ENCODE measurements around the gene HAUS1. TPM values are rescaled to one million over a fixed set of nuclear protein-coding genes. Genes with fewer than 3 reads are reported as not detected.
A peak's percentile ranks its signal among the peaks of the same experiment; 100 is the strongest.

Gene HAUS1
- polyA plus RNA-seq, 1 donor from 2014 or later: 118 TPM

GRCh38 chr18:46171331-46171730, 67.1 kb downstream of the HAUS1 start:
- H3K27me3 ChIP-seq (ENCODE audit: insufficient read depth, low read depth, low read length): no peaks in the 10 kb centered on the region
- no peaks in the 10 kb centered on the region for H3K9me3 ChIP-seq (ENCODE audit: low read length)
- no peak for TF ChIP-seq SMC3 (conservative IDR thresholded peaks at IDR 0.05; ENCODE audit: poor library complexity)
- TF ChIP-seq MXI1 (conservative IDR thresholded peaks at IDR 0.05; ENCODE audit: poor library complexity, severe bottlenecking): no peak
- no peak for TF ChIP-seq EP300 (conservative IDR thresholded peaks at IDR 0.05; ENCODE audit: poor library complexity, severe bottlenecking)
- no peak for TF ChIP-seq EZH2 (IDR thresholded peaks at IDR 0.05; ENCODE audit: borderline replicate concordance, insufficient read depth, low read length, poor library complexity, severe bottlenecking)
- TF ChIP-seq POLR2AphosphoS5 (IDR thresholded peaks at IDR 0.05): no peak
- TF ChIP-seq, protein P1, sequence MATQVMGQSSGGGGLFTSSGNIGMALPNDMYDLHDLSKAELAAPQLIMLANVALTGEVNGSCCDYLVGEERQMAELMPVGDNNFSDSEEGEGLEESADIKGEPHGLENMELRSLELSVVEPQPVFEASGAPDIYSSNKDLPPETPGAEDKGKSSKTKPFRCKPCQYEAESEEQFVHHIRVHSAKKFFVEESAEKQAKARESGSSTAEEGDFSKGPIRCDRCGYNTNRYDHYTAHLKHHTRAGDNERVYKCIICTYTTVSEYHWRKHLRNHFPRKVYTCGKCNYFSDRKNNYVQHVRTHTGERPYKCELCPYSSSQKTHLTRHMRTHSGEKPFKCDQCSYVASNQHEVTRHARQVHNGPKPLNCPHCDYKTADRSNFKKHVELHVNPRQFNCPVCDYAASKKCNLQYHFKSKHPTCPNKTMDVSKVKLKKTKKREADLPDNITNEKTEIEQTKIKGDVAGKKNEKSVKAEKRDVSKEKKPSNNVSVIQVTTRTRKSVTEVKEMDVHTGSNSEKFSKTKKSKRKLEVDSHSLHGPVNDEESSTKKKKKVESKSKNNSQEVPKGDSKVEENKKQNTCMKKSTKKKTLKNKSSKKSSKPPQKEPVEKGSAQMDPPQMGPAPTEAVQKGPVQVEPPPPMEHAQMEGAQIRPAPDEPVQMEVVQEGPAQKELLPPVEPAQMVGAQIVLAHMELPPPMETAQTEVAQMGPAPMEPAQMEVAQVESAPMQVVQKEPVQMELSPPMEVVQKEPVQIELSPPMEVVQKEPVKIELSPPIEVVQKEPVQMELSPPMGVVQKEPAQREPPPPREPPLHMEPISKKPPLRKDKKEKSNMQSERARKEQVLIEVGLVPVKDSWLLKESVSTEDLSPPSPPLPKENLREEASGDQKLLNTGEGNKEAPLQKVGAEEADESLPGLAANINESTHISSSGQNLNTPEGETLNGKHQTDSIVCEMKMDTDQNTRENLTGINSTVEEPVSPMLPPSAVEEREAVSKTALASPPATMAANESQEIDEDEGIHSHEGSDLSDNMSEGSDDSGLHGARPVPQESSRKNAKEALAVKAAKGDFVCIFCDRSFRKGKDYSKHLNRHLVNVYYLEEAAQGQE (IDR thresholded peaks at IDR 0.05; ENCODE audit: borderline replicate concordance): no peak
- TF ChIP-seq TAF1 (IDR thresholded peaks at IDR 0.05; ENCODE audit: low read depth): no peak
- no peak for TF ChIP-seq CTCF (IDR thresholded peaks at IDR 0.05; ENCODE audit: poor library complexity, severe bottlenecking)
- TF ChIP-seq RAD21 (conservative IDR thresholded peaks at IDR 0.05): no peak
- H3K4me2 ChIP-seq (ENCODE audit: low read length): no peak overlapping the region
- no peaks in the 10 kb centered on the region for H3F3A ChIP-seq (ENCODE audit: insufficient read depth, low read length, poor library complexity, severe bottlenecking)
- H3K27ac ChIP-seq (ENCODE audit: low read length): no peak overlapping the region
- no peak overlapping the region for H2AFZ ChIP-seq (ENCODE audit: low read depth, low read length)
- no peak overlapping the region for H3K4me3 ChIP-seq (ENCODE audit: low read length)
- H3K9ac ChIP-seq (ENCODE audit: low read length): no peak overlapping the region
- no peaks in the 10 kb centered on the region for H3K9me2 ChIP-seq (ENCODE audit: insufficient read depth, low read length)
- H4K20me1 ChIP-seq (ENCODE audit: insufficient read depth): no peaks in the 10 kb centered on the region
- peaks cover 16% of the 10 kb centered on the region for H3K79me2 ChIP-seq (replicated peaks; ENCODE audit: insufficient read depth, low read length)
- no peaks in the 10 kb centered on the region for H3K36me3 ChIP-seq (ENCODE audit: insufficient read depth, low read length)

- Histone ChIP-seq H3K9me3 (ENCODE audit: low read length) (no peaks in the 10 kb centered on the region), H3K9me2 (ENCODE audit: insufficient read depth, low read length) (no peaks in the 10 kb centered on the region), H3K27me3 (ENCODE audit: insufficient read depth, low read depth, low read length) (no peaks in the 10 kb centered on the region), H3K36me3 (ENCODE audit: insufficient read depth, low read length) (no peaks in the 10 kb centered on the region), H3K27ac (ENCODE audit: low read length) (peak overlapping the region; percentile 81), H3F3A (ENCODE audit: insufficient read depth, low read length, poor library complexity, severe bottlenecking) (no peaks in the 10 kb centered on the region), H4K20me1 (ENCODE audit: insufficient read depth) (no peaks in the 10 kb centered on the region), H3K79me2 (replicated peaks; ENCODE audit: insufficient read depth, low read length) (peaks cover 36% of the 10 kb centered on the region), H3K9ac (ENCODE audit: low read length) (peak overlapping the region; percentile 84), H3K4me2 (ENCODE audit: low read length) (peak overlapping the region; percentile 54), H3K4me3 (ENCODE audit: low read length) (peak overlapping the region; percentile 99), H2AFZ (ENCODE audit: low read depth, low read length) (peak overlapping the region; percentile 97)
- TF ChIP-seq EP300 (conservative IDR thresholded peaks at IDR 0.05; ENCODE audit: poor library complexity, severe bottlenecking): no peak
- peak; percentile 90 for TF ChIP-seq SMC3 (conservative IDR thresholded peaks at IDR 0.05; ENCODE audit: poor library complexity)
- TF ChIP-seq EZH2 (IDR thresholded peaks at IDR 0.05; ENCODE audit: borderline replicate concordance, insufficient read depth, low read length, poor library complexity, severe bottlenecking): no peak
- peak; percentile 91 for TF ChIP-seq CTCF (IDR thresholded peaks at IDR 0.05; ENCODE audit: poor library complexity, severe bottlenecking)
- peak; percentile 43 for TF ChIP-seq TAF1 (IDR thresholded peaks at IDR 0.05; ENCODE audit: low read depth)
- TF ChIP-seq, protein P1 (IDR thresholded peaks at IDR 0.05; ENCODE audit: borderline replicate concordance): no peak
- peak; percentile 59 for TF ChIP-seq MXI1 (conservative IDR thresholded peaks at IDR 0.05; ENCODE audit: poor library complexity, severe bottlenecking)
- TF ChIP-seq RAD21 (conservative IDR thresholded peaks at IDR 0.05): peak; percentile 79
- peak; percentile 80 for TF ChIP-seq POLR2AphosphoS5 (IDR thresholded peaks at IDR 0.05)
Measured at GRCh38 chr18:46173393-46174341, 69.5 kb downstream of the HAUS1 start.
